ENCODE results near the gene DGKK.
"Not testable (repeated sequence)": the region's sequence is repeated elsewhere in the genome, so short reads cannot be mapped to it uniquely, and the experiment has no call there.

Gene DGKK

GRCh38 chrX:50430917-50431575, 39.6 kb downstream of the DGKK start:
- no peak for DNase-seq (ENCODE audit: low read depth in 2 of 3, low spot score in 1 of 3)

GRCh38 chrX:50428174-50428573, 42.5 kb downstream of the DGKK start:
- no peak for DNase-seq (ENCODE audit: low read depth in 2 of 3, low spot score in 1 of 3)

GRCh38 chrX:50407976-50408375, 62.6 kb downstream of the DGKK start:
- no peak for DNase-seq (ENCODE audit: low read depth in 2 of 3, low spot score in 1 of 3)

- DNase-seq (ENCODE audit: low read depth in 2 of 3, low spot score in 1 of 3): no peak
Observed at GRCh38 chrX:50403903-50404302, 66.7 kb downstream of the DGKK start.

GRCh38 chrX:50402886-50403285, 67.7 kb downstream of the DGKK start:
- DNase-seq (ENCODE audit: low read depth in 2 of 3, low spot score in 1 of 3): no peak

- no peak for DNase-seq (ENCODE audit: low read depth in 2 of 3, low spot score in 1 of 3)
Observed at GRCh38 chrX:50393902-50394301, 76.7 kb downstream of the DGKK start.

GRCh38 chrX:50386520-50386919, 84.1 kb downstream of the DGKK start:
- DNase-seq (ENCODE audit: low read depth in 2 of 3, low spot score in 1 of 3): no peak

- no peak for DNase-seq (ENCODE audit: low read depth in 2 of 3, low spot score in 1 of 3)
Observed at GRCh38 chrX:50381729-50382415, 88.8 kb downstream of the DGKK start.

- no peak for DNase-seq (ENCODE audit: low read depth in 2 of 3, low spot score in 1 of 3)
Observed at GRCh38 chrX:50375481-50376267, 95.0 kb downstream of the DGKK start.

- no peak for DNase-seq (ENCODE audit: low read depth in 2 of 3, low spot score in 1 of 3)
Observed at GRCh38 chrX:50372966-50373365, 97.7 kb downstream of the DGKK start.

GRCh38 chrX:50343917-50344316, 126.7 kb downstream of the DGKK start:
- DNase-seq (ENCODE audit: low read depth in 2 of 3, low spot score in 1 of 3): no peak

- no peak for DNase-seq (ENCODE audit: low read depth in 2 of 3, low spot score in 1 of 3)
Observed at GRCh38 chrX:50333308-50333707, 137.3 kb downstream of the DGKK start.

- not testable (repeated sequence) for DNase-seq (ENCODE audit: low read depth in 2 of 3, low spot score in 1 of 3)
Observed at GRCh38 chrX:50332668-50333067, 138.0 kb downstream of the DGKK start.

- DNase-seq (ENCODE audit: low read depth in 2 of 3, low spot score in 1 of 3): no peak
Observed at GRCh38 chrX:50327235-50327634, 143.4 kb downstream of the DGKK start.
